Activated CD4-positive, alpha-beta T cell treated with anti-CD3 and anti-CD28 coated beads, Interleukin-2, amount 50 U/mL, for 24 hours (primary cell): Measurements from ENCODE around the gene VWDE.

Experiments
- DNase-seq, 2 donors: peaks; one replicate each; pipeline ENCODE4 v3.0.0-alpha.2; 2020; ENCODE audit warnings: low read depth in 1 of 2, low spot score in 1 of 2

Gene VWDE

GRCh38 chr7:12328888-12329770 lies 74.5 kb downstream of the VWDE start:
- DNase-seq: no peak

- no peak for DNase-seq
Observed at GRCh38 chr7:12327922-12328321, 75.7 kb downstream of the VWDE start.

GRCh38 chr7:12325646-12326045 lies 78.0 kb downstream of the VWDE start:
- DNase-seq: no peak

GRCh38 chr7:12323415-12323814 lies 80.2 kb downstream of the VWDE start:
- no peak for DNase-seq

GRCh38 chr7:12322903-12323300 lies 80.8 kb downstream of the VWDE start:
- DNase-seq: no peak

- no peak for DNase-seq
Observed at GRCh38 chr7:12322284-12322902, 81.3 kb downstream of the VWDE start.

GRCh38 chr7:12320987-12321647 lies 82.5 kb downstream of the VWDE start:
- DNase-seq: no peak

GRCh38 chr7:12320241-12320986 lies 83.3 kb downstream of the VWDE start:
- DNase-seq: no peak

GRCh38 chr7:12317675-12318074 lies 86.0 kb downstream of the VWDE start:
- no peak for DNase-seq

- no peak for DNase-seq
Observed at GRCh38 chr7:12316925-12317324, 86.7 kb downstream of the VWDE start.

- DNase-seq: no peak
Observed at GRCh38 chr7:12315049-12315448, 88.6 kb downstream of the VWDE start.

- no peak for DNase-seq
Observed at GRCh38 chr7:12314199-12314598, 89.5 kb downstream of the VWDE start.

- no peak for DNase-seq
Observed at GRCh38 chr7:12305502-12305901, 98.2 kb downstream of the VWDE start.

GRCh38 chr7:12303495-12303894 lies 100.2 kb downstream of the VWDE start:
- DNase-seq: no peak

- DNase-seq: no peak
Observed at GRCh38 chr7:12303062-12303461, 100.6 kb downstream of the VWDE start.

- no peak for DNase-seq
Observed at GRCh38 chr7:12300415-12300814, 103.2 kb downstream of the VWDE start.

- no peak for DNase-seq
Observed at GRCh38 chr7:12299367-12299766, 104.3 kb downstream of the VWDE start.

- DNase-seq: no peak
Observed at GRCh38 chr7:12297283-12298108, 106.2 kb downstream of the VWDE start.

- no peak for DNase-seq
Observed at GRCh38 chr7:12296051-12296570, 107.6 kb downstream of the VWDE start.

GRCh38 chr7:12294701-12295100 lies 109.0 kb downstream of the VWDE start:
- DNase-seq: no peak
